Psoas muscle (tissue), 8 donors: ENCODE data around the gene LGALS4. TPM values are rescaled to one million over a fixed set of nuclear protein-coding genes. Genes with fewer than 3 reads are reported as not detected.

ENCODE experiments used
- ATAC-seq, 4 donors: fragments of 200-7000 bp; cut with Tn5 transposase; one replicate each; pipeline ENCODE4 v1.9.1; 2020; ENCODE audit warnings: moderate library complexity in 3 of 4, mild to moderate bottlenecking in 2 of 4
- DNase-seq, 2 donors: peaks; one replicate each; pipeline ENCODE4 v3.0.0-alpha.2; 2020
- H3K27ac ChIP-seq: fragments of 200-600 bp; one replicate; pipeline ENCODE4 v1.8.0; 2022
- H3K27me3 ChIP-seq, 3 donors: fragments of 200-600 bp in 1 of 3; one replicate each; pipeline versions ENCODE4 v1.6.1 to v1.8.0; 2013 to 2022; ENCODE audit warnings: low read length in 2 of 3, mild to moderate bottlenecking in 2 of 3, moderate library complexity in 1 of 3; ENCODE audit not compliant: insufficient read depth in 3 of 3
- H3K36me3 ChIP-seq, 2 donors: fragments of 200-600 bp in 1 of 2; one replicate each; pipeline versions ENCODE4 v1.6.1 to v1.8.0; 2013 to 2022; ENCODE audit warnings: low read depth in 1 of 2, mild to moderate bottlenecking in 1 of 2, moderate library complexity in 1 of 2; ENCODE audit not compliant: insufficient read depth in 1 of 2
- H3K4me1 ChIP-seq: fragments of 200-600 bp; one replicate; pipeline ENCODE4 v1.8.0; 2022
- H3K4me3 ChIP-seq: fragments of 200-600 bp; one replicate; pipeline ENCODE4 v1.8.0; 2022; ENCODE audit warnings: mild to moderate bottlenecking
- H3K9me3 ChIP-seq: fragments of 200-600 bp; one replicate; pipeline ENCODE4 v1.8.0; 2022
- WGBS, 3 donors: extraction: QIAGEN DNeasy Blood & Tissue Kit; methylation state at CpG; one replicate each; pipeline versions ENCODE4 v1.1.6 to v1.1.7; 2013; 5-methylcytosine and 5-hydroxymethylcytosine counted together
- intact Hi-C, 2 donors: fragments of 100-400 bp; cut with DNase I; formaldehyde crosslinking; loops; one replicate each; pipeline versions ENCODE4 v1.11.0 to v1.14.2; 2022
- polyA plus RNA-seq, 3 donors: library from polyadenylated mRNA; stranded (reverse); fragments of 200-250 nt; gene quantifications; one replicate each; pipeline ENCODE4 v1.2.3, GENCODE V29; 2013
- total RNA-seq, 4 donors: library from RNA; stranded (reverse); fragmentation: NEBNext Ultra II Directional in 2 of 4; extraction: Animal tissue kit (Norgen Biotek cat#: 25700) in 2 of 4; gene quantifications; one replicate each; pipeline versions ENCODE4 v1.2.1 to v1.2.4, GENCODE V29; 2021 to 2023
- TF ChIP-seq, protein P1 (sequence below): fragments of 200-600 bp; IDR thresholded peaks from one replicate; pipeline ENCODE4 v1.8.0; 2022; ENCODE audit warnings: antibody characterized with exemption
- donor health status: healthy with polysubstance abuse.
- donor health status: DM: no; HTN: no; CAD: no; lungs with moderate emphysema.
- donor health status: Bipolar disorder and iron deficiency.
- donor health status: healthy.
- donor health status: DM: yes; HTN: yes; CAD: no.
- donor health status: DM: no; HTN: no; CAD: no.
- donor health status: DM: no; HTN: no; CAD: no.
- donor health status: DM: yes; HTN: yes; CAD: no.

LGALS4 gene
- total and polyA plus RNA-seq, 7 donors = 0.31 to 2.0 (median 0.64) TPM

DNA sequence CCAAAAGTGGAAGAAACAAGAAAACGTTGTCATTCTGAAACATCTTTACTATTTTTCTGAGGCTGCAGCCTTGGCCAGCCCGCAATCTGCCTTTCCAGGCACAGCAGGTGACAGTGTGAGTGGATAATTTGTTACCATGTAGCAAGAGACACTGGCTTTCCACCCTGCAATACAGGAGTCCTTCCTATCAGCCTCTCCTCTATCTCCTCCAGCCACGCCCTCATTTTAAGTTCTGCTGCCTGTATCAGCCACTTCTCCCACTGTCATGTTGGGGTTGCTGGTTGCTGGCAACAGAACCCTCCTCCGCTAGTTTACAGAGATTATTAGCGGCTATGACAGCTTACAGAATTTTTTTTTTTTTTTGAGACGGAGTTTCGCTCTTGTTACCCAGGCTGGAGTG lies 31.7 kb downstream of the LGALS4 start:
- ATAC-seq (no peak), DNase-seq (peak in 1 of 2 donors; percentile 11)
- no peak overlapping the region for H3K4me3 ChIP-seq
- no peak overlapping the region for H3K27ac ChIP-seq
- no peaks in the 10 kb centered on the region for H3K9me3 ChIP-seq
- intact Hi-C loops = loop anchor here in 1 of 2 donors (5.0 kb wide), 1 partner anchor 36 kb away; no protein-coding TSS in a partner anchor
- H3K4me1 ChIP-seq = no peaks in the 10 kb centered on the region
- 70 to 73% (median 72%) methylated on average over 7 of the region's 7 CpGs for WGBS, 3 donors
- no peaks in the 10 kb centered on the region for H3K36me3 ChIP-seq
- TF ChIP-seq, protein P1, sequence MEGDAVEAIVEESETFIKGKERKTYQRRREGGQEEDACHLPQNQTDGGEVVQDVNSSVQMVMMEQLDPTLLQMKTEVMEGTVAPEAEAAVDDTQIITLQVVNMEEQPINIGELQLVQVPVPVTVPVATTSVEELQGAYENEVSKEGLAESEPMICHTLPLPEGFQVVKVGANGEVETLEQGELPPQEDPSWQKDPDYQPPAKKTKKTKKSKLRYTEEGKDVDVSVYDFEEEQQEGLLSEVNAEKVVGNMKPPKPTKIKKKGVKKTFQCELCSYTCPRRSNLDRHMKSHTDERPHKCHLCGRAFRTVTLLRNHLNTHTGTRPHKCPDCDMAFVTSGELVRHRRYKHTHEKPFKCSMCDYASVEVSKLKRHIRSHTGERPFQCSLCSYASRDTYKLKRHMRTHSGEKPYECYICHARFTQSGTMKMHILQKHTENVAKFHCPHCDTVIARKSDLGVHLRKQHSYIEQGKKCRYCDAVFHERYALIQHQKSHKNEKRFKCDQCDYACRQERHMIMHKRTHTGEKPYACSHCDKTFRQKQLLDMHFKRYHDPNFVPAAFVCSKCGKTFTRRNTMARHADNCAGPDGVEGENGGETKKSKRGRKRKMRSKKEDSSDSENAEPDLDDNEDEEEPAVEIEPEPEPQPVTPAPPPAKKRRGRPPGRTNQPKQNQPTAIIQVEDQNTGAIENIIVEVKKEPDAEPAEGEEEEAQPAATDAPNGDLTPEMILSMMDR = no peak
- no peaks in the 10 kb centered on the region for H3K27me3 ChIP-seq

DNA sequence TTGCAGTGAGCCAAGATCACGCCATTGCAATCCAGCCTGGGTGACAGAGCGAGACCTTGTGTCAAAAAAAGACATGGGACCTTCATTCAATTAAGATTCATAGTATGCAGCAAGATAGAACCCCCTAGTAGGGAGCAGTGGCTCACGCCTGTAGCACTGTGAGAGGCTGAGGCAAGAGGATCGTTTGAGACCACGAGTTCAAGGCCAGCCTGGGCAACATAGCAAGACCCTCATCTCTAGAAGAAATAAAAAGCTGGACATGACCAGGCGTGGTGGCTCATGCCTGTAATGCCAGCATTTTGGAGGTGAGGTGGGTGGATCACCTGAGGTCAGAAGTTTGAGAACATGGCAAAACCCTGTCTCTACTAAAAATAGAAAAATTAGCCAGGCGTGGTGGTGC lies 32.3 kb downstream of the LGALS4 start:
- intact Hi-C loops = loop anchor here in 1 of 2 donors (5.0 kb wide), 1 partner anchor 37 kb away; no protein-coding TSS in a partner anchor
- H3K36me3 ChIP-seq = no peaks in the 10 kb centered on the region
- peak in 1 of 2 donors; percentile 4 for DNase-seq
- ATAC-seq = no peak
- no peak overlapping the region for H3K4me3 ChIP-seq
- TF ChIP-seq, protein P1 = no peak
- no peaks in the 10 kb centered on the region for H3K9me3 ChIP-seq
- no peaks in the 10 kb centered on the region for H3K4me1 ChIP-seq
- no peaks in the 10 kb centered on the region for H3K27me3 ChIP-seq
- no peak overlapping the region for H3K27ac ChIP-seq
- 86 to 94% (median 89%) methylated on average over 7 of the region's 7 CpGs for WGBS, 3 donors

DNA sequence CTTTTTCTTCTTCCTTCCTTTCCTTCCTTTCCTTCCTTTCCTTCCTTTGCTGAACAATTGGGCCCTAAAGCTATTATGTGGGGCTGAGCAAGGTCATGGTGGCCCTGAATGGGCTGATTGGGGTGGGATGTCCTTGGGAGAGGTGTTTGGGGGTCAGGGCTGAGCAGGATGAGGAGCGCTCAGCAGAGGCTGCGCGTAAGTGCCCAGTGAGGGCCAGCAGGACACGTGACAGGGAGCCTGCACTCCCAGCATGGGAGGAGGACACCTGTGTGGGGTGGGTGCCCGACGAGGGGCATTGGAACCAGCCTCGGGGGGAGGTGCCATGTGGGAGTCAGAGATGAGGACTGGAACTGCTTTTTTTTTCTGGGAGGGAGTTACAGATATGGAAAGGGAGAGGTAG lies 34.0 kb downstream of the LGALS4 start:
- 47 to 62% (median 57%) methylated on average over 7 of the region's 7 CpGs for WGBS, 3 donors
- ATAC-seq (no peak), DNase-seq (peak in 1 of 2 donors; percentile 26)
- no peaks in the 10 kb centered on the region for H3K9me3 ChIP-seq
- H3K4me3 ChIP-seq = no peak overlapping the region
- H3K4me1 ChIP-seq = no peaks in the 10 kb centered on the region
- H3K27ac ChIP-seq = no peak overlapping the region
- H3K27me3 ChIP-seq = no peaks in the 10 kb centered on the region
- H3K36me3 ChIP-seq = no peaks in the 10 kb centered on the region
- TF ChIP-seq, protein P1 = no peak
- intact Hi-C loops = no loop called here

DNA sequence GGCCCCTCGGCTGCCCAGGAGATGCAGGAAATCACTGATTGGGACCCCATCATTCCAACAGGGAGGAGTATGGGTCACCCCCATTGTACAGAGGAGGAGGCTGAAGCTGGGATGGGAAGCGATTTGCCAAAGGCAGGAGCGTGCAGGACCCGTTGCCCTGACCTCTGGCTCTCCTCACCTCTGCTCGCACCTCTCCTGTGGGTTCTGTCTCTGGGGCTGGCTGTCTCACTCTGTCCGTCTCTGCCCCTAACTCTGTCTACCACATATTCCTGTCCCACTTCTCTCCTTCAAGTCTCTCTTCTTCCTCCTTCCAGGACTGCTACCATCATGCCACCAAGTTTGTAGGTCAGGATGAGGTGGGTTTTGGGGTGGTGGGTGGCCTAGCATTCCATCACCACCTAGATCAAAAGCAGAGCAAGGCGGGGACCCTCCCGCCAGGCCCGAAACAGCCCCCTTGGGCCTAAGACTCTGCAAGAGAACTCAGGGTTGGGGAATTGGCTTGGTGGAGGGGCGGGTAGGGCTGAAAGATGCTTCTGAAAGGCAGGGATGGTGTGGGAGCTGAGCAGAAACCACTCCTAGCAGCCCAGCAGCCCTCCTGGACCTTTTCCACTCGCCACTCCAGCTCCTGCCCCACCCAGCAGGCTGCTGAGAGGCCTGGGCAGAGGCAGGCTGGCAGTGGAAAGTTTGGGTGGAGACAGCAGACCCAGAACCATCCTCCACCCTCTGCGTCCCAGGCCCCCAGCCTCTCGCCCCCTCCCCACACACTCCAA lies 38.4 kb downstream of the LGALS4 start:
- WGBS, 3 donors = 80 to 91% (median 83%) methylated on average over 12 to 13 of the region's 13 CpGs
- no peak overlapping the region for H3K27ac ChIP-seq
- peak in 1 of 2 donors; percentile 26 for DNase-seq
- peaks cover 0 to 6% (median 0%) of the 10 kb centered on the region in 3 donors for H3K27me3 ChIP-seq
- H3K9me3 ChIP-seq = no peaks in the 10 kb centered on the region
- intact Hi-C loops = loop anchor here in 1 of 2 donors (2.0 kb wide), 1 partner anchor 20 kb away; no protein-coding TSS in a partner anchor
- no peak overlapping the region for H3K4me3 ChIP-seq
- no peaks in the 10 kb centered on the region for H3K4me1 ChIP-seq
- TF ChIP-seq, protein P1 = no peak
- ATAC-seq = no peak
- no peaks in the 10 kb centered on the region for H3K36me3 ChIP-seq
